Measurements from ENCODE around the gene CDH23.

CDH23 gene

GRCh38 chr10:71687077-71687476, 290.4 kb downstream of the CDH23 start:
- no peak overlapping the region for H3K27ac ChIP-seq
- DNase-seq (ENCODE audit: low read depth, low spot score), result no peak

- DNase-seq (ENCODE audit: low read depth, low spot score), result no peak
- H3K27ac ChIP-seq, result no peak overlapping the region
Measured at GRCh38 chr10:71687480-71687879, 290.8 kb downstream of the CDH23 start.

GRCh38 chr10:71688256-71688655, 291.5 kb downstream of the CDH23 start:
- DNase-seq (ENCODE audit: low read depth, low spot score), result no peak
- no peak overlapping the region for H3K27ac ChIP-seq

GRCh38 chr10:71690094-71690720, 293.5 kb downstream of the CDH23 start:
- H3K27ac ChIP-seq, result no peak overlapping the region
- DNase-seq (ENCODE audit: low read depth, low spot score), result no peak

GRCh38 chr10:71691405-71691804, 294.7 kb downstream of the CDH23 start:
- DNase-seq (ENCODE audit: low read depth, low spot score), result no peak
- no peak overlapping the region for H3K27ac ChIP-seq

GRCh38 chr10:71692598-71693306, 296.0 kb downstream of the CDH23 start:
- H3K27ac ChIP-seq, result no peak overlapping the region

GRCh38 chr10:71693377-71693776, 296.7 kb downstream of the CDH23 start:
- no peak for DNase-seq (ENCODE audit: low read depth, low spot score)
- no peak overlapping the region for H3K27ac ChIP-seq

More at GRCh38 chr10:71692598-71693306, 296.0 kb downstream of the CDH23 start:
- DNase-seq (ENCODE audit: low read depth, low spot score), result no peak

- no peak overlapping the region for H3K27ac ChIP-seq
- DNase-seq (ENCODE audit: low read depth, low spot score), result no peak
Measured at GRCh38 chr10:71694039-71694501, 297.4 kb downstream of the CDH23 start.

GRCh38 chr10:71694567-71694968, 297.8 kb downstream of the CDH23 start:
- no peak overlapping the region for H3K27ac ChIP-seq
- DNase-seq (ENCODE audit: low read depth, low spot score), result no peak

- no peak for DNase-seq (ENCODE audit: low read depth, low spot score)
- no peak overlapping the region for H3K27ac ChIP-seq
Measured at GRCh38 chr10:71695502-71696476, 299.1 kb downstream of the CDH23 start.

- no peak for DNase-seq (ENCODE audit: low read depth, low spot score)
- no peak overlapping the region for H3K27ac ChIP-seq
Measured at GRCh38 chr10:71696628-71697326, 300.1 kb downstream of the CDH23 start.

- no peak overlapping the region for H3K27ac ChIP-seq
- no peak for DNase-seq (ENCODE audit: low read depth, low spot score)
Measured at GRCh38 chr10:71697938-71698709, 301.4 kb downstream of the CDH23 start.

- no peak overlapping the region for H3K27ac ChIP-seq
- no peak for DNase-seq (ENCODE audit: low read depth, low spot score)
Measured at GRCh38 chr10:71698737-71699136, 302.0 kb downstream of the CDH23 start.

GRCh38 chr10:71700731-71701368, 304.1 kb downstream of the CDH23 start:
- H3K27ac ChIP-seq, result no peak overlapping the region
- DNase-seq (ENCODE audit: low read depth, low spot score), result no peak

- H3K27ac ChIP-seq, result no peak overlapping the region
- no peak for DNase-seq (ENCODE audit: low read depth, low spot score)
Measured at GRCh38 chr10:71701496-71702132, 304.9 kb downstream of the CDH23 start.

- H3K27ac ChIP-seq, result no peak overlapping the region
- no peak for DNase-seq (ENCODE audit: low read depth, low spot score)
Measured at GRCh38 chr10:71703577-71703976, 306.9 kb downstream of the CDH23 start.

- DNase-seq (ENCODE audit: low read depth, low spot score), result no peak
- H3K27ac ChIP-seq, result no peak overlapping the region
Measured at GRCh38 chr10:71704816-71705215, 308.1 kb downstream of the CDH23 start.

- no peak overlapping the region for H3K27ac ChIP-seq
- no peak for DNase-seq (ENCODE audit: low read depth, low spot score)
Measured at GRCh38 chr10:71705582-71705981, 308.9 kb downstream of the CDH23 start.
